Measurements from ENCODE around the gene CCDC142.

GRCh38 chr2:74507926-74508520, 25.2 kb upstream of the CCDC142 start:
- TF ChIP-seq CTCF (IDR thresholded peaks at IDR 0.05) (no peak), POLR2A (IDR thresholded peaks at IDR 0.05) (no peak)

All from heart left ventricle (tissue), 13 donors.